ENCODE data around the gene FHL2.

DNA sequence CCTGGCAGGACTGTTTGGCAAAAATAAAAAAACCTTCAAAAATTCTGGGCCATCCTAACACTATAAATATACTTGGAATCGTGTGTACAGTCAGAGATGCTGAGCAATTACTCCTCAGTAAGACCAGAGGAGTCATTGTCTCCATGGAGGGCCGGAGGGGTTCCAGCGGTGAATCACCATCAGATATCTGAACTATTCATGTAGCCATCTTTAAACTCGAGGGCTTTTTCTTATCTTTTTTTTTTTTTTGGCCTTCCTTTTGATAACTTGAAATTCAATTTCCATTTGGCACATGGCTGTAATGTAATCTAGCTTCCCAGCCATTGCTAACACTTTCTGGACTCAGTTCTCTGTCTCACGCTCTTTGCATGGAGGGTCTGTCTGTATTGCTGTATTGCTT is 7.4 kb upstream of the FHL2 start:
- TF ChIP-seq, protein P1, sequence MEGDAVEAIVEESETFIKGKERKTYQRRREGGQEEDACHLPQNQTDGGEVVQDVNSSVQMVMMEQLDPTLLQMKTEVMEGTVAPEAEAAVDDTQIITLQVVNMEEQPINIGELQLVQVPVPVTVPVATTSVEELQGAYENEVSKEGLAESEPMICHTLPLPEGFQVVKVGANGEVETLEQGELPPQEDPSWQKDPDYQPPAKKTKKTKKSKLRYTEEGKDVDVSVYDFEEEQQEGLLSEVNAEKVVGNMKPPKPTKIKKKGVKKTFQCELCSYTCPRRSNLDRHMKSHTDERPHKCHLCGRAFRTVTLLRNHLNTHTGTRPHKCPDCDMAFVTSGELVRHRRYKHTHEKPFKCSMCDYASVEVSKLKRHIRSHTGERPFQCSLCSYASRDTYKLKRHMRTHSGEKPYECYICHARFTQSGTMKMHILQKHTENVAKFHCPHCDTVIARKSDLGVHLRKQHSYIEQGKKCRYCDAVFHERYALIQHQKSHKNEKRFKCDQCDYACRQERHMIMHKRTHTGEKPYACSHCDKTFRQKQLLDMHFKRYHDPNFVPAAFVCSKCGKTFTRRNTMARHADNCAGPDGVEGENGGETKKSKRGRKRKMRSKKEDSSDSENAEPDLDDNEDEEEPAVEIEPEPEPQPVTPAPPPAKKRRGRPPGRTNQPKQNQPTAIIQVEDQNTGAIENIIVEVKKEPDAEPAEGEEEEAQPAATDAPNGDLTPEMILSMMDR (IDR thresholded peaks at IDR 0.05), result no peak
- TF ChIP-seq POLR2A (IDR thresholded peaks at IDR 0.05) (no peak), POLR2AphosphoS5 (IDR thresholded peaks at IDR 0.05) (no peak)

Data from upper lobe of left lung (tissue), 4 donors.